Esophagus (tissue), 2 donors: ENCODE results near the gene DDX10. TPM values are rescaled to one million over a fixed set of nuclear protein-coding genes. Genes with fewer than 3 reads are reported as not detected.
A peak's percentile ranks its signal among the peaks of the same experiment; 100 is the strongest.
"Not testable (repeated sequence)": the region's sequence is repeated elsewhere in the genome, so short reads cannot be mapped to it uniquely, and the experiment has no call there.

Experiments used
- H3K27ac ChIP-seq, 2 donors: one replicate each; pipeline ENCODE4 v1.5.1; 2013; ENCODE audit warnings: low read depth in 2 of 2, mild to moderate bottlenecking in 2 of 2, inconsistent platforms in 1 of 2, low read length in 1 of 2, moderate library complexity in 1 of 2
- H3K27me3 ChIP-seq, 2 donors: one replicate each; pipeline ENCODE4 v1.6.1; 2013; ENCODE audit warnings: low read length in 2 of 2, control low read depth in 1 of 2, mild to moderate bottlenecking in 1 of 2; ENCODE audit not compliant: insufficient read depth in 2 of 2, control insufficient read depth in 1 of 2
- H3K36me3 ChIP-seq, 2 donors: one replicate each; pipeline ENCODE4 v1.6.1; 2013; ENCODE audit warnings: low read length in 1 of 2; ENCODE audit not compliant: control insufficient read depth in 2 of 2, insufficient read depth in 2 of 2
- H3K4me1 ChIP-seq, 2 donors: one replicate each; pipeline ENCODE4 v1.6.1; 2013; ENCODE audit warnings: low read length in 1 of 2; ENCODE audit not compliant: control insufficient read depth in 2 of 2, insufficient read depth in 2 of 2
- H3K4me3 ChIP-seq, 2 donors: one replicate each; pipeline ENCODE4 v1.5.1; 2013; ENCODE audit warnings: low read length in 2 of 2, mild to moderate bottlenecking in 2 of 2, low read depth in 1 of 2, moderate library complexity in 1 of 2
- H3K9me3 ChIP-seq, 2 donors: one replicate each; pipeline ENCODE4 v1.6.1; 2013; ENCODE audit warnings: mild to moderate bottlenecking in 2 of 2, low read depth in 1 of 2, low read length in 1 of 2, moderate library complexity in 1 of 2; ENCODE audit not compliant: control insufficient read depth in 2 of 2, insufficient read depth in 1 of 2
- WGBS, 2 donors: extraction: QIAGEN DNeasy Blood & Tissue Kit; methylation state at CpG; one replicate each; pipeline ENCODE4 v1.1.7; 2013; 5-methylcytosine and 5-hydroxymethylcytosine counted together
- polyA plus RNA-seq, 2 donors: library from polyadenylated mRNA; stranded (reverse); fragments of 200-250 nt; gene quantifications; one replicate each; pipeline ENCODE4 v1.2.3, GENCODE V29; 2013
- donor health status: healthy with polysubstance abuse.
- donor health status: Bipolar disorder and iron deficiency.

Gene DDX10
- polyA plus RNA-seq, 2 donors, result 11.8 to 12.9 TPM

GRCh38 chr11:108779147-108779546 is 114.3 kb downstream of the DDX10 start:
- H3K27me3 ChIP-seq, H3K36me3 ChIP-seq, H3K9me3 ChIP-seq, H3K27ac ChIP-seq, H3K4me1 ChIP-seq, H3K4me3 ChIP-seq: not testable (repeated sequence)
- WGBS, 2 donors, result 78 to 87% methylated on average over 4 of the region's 4 CpGs

GRCh38 chr11:108780119-108780518 is 115.2 kb downstream of the DDX10 start:
- Histone ChIP-seq H3K27ac (no peak overlapping the region), H3K9me3 (no peaks in the 10 kb centered on the region), H3K27me3 (no peaks in the 10 kb centered on the region), H3K36me3 (no peaks in the 10 kb centered on the region), H3K4me1 (no peaks in the 10 kb centered on the region), H3K4me3 (no peak overlapping the region)
- WGBS, 2 donors, result 69 to 70% methylated on average over 1 of the region's 1 CpG

DNA sequence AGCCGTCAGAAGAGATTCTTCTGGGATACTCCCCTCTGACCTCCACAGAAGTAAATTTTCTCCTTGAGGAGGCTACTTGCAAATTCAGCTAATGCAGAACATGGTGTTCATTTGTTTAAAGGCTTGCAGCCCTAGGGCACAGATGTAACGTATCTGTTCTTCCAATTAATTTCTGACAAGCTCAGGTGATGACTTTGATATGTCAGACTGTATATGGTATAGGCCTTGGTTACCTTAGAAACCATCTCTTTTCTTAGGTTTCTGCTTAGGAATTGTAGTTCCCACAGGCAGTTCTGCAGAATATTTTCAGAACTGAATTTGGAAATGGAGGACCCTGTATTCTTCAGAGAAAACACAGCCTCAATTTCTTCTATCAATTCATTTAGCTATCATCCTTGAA is 117.1 kb downstream of the DDX10 start:
- no peak overlapping the region for H3K4me3 ChIP-seq
- no peaks in the 10 kb centered on the region for H3K27me3 ChIP-seq
- H3K36me3 ChIP-seq, result no peaks in the 10 kb centered on the region
- H3K4me1 ChIP-seq, result no peaks in the 10 kb centered on the region
- H3K9me3 ChIP-seq, result no peaks in the 10 kb centered on the region
- H3K27ac ChIP-seq, result no peak overlapping the region
- WGBS, 2 donors, result 61 to 77% methylated on average over 2 of the region's 2 CpGs

DNA sequence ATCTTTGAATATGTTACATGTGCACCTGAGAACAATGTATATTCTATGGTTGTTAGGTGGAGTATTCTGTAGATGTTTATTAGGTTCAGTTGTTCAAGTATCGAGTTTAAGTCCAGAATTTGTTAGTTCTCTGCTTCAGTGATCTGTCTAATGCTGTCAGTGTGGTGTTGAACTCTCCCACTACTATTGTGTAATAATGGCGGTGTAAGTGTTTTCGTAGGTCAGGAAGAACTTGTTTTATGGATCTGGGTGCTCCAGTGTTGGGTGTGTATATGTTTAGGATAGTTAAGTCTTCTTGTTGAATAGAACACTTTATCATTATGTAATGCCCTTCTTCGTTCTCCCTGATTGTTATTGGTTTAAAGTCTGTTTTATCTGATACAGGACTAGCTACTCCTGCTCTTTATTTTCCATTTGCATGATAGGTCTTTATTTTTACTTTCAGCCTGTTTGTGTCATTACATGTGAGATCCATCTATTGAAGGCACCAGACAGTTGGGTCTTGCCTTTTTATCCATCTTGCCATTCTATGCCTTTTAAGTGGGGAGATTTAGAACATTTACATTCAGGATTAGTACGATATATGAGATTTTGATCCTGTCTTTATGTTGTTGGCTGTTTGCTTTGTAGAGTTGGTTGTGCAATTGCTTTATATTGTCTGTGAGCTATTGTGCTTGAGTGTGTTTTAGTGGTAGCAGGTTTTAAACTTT is 121.6 kb downstream of the DDX10 start:
- Histone ChIP-seq H3K36me3 (no peaks in the 10 kb centered on the region), H3K4me3 (peak overlapping the region in 1 of 2 donors; percentile 13), H3K27ac (peak overlapping the region in 1 of 2 donors; percentile 58), H3K4me1 (peaks cover 2 to 3% of the 10 kb centered on the region in 2 donors), H3K9me3 (no peaks in the 10 kb centered on the region), H3K27me3 (no peaks in the 10 kb centered on the region)
- WGBS, 2 donors, result 54 to 79% methylated on average over 5 of the region's 5 CpGs

GRCh38 chr11:108787105-108787504 is 122.2 kb downstream of the DDX10 start:
- Histone ChIP-seq H3K4me3 (peak overlapping the region in 1 of 2 donors; percentile 13), H3K4me1 (peaks cover 2 to 3% of the 10 kb centered on the region in 2 donors), H3K9me3 (no peaks in the 10 kb centered on the region), H3K27me3 (no peaks in the 10 kb centered on the region), H3K36me3 (no peaks in the 10 kb centered on the region), H3K27ac (peak overlapping the region in 1 of 2 donors; percentile 70)
- 78 to 89% methylated on average over 6 of the region's 6 CpGs for WGBS, 2 donors

DNA sequence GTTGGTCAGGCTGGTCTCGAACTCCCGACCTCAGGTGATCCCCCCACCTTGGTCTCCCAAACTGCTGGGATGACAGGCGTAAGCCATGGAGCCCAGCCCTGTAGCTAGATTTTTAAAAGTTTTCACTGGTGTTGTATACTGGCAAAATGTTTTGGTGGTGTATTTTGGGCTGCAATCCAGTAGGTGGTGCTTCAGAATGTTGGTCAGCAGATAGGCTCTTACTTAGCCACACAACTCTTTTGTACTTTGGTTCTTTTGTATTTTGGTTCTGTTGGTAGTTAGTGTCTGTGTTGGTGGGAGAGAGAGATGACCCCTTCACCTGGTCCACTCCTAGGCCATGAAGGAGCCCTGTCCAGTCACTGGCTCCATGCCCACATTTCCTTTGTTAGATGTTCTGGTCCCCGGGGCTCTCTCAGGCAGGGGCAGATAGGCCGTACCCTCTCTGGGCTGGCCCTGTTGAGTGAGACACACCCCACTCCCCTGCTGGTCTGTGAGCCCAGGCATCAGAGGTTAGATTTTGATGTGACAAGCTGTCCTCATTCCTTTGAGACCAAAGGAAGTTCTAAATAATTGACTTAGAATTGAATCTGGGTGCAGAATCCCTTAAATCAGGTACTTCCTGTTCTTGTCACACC is 123.8 kb downstream of the DDX10 start:
- WGBS, 2 donors, result 88 to 90% methylated on average over 5 of the region's 5 CpGs
- Histone ChIP-seq H3K9me3 (no peaks in the 10 kb centered on the region), H3K4me1 (peaks cover 2 to 3% of the 10 kb centered on the region in 2 donors), H3K4me3 (no peak overlapping the region), H3K36me3 (no peaks in the 10 kb centered on the region), H3K27me3 (no peaks in the 10 kb centered on the region), H3K27ac (peak overlapping the region in 1 of 2 donors; percentile 68)

GRCh38 chr11:108790501-108791299 is 125.8 kb downstream of the DDX10 start:
- 65 to 67% methylated on average over 5 of the region's 5 CpGs for WGBS, 2 donors
- no peaks in the 10 kb centered on the region for H3K27me3 ChIP-seq
- H3K36me3 ChIP-seq, result no peaks in the 10 kb centered on the region
- peaks cover 2 to 3% of the 10 kb centered on the region in 2 donors for H3K4me1 ChIP-seq
- no peak overlapping the region for H3K27ac ChIP-seq
- no peak overlapping the region for H3K4me3 ChIP-seq
- no peaks in the 10 kb centered on the region for H3K9me3 ChIP-seq

DNA sequence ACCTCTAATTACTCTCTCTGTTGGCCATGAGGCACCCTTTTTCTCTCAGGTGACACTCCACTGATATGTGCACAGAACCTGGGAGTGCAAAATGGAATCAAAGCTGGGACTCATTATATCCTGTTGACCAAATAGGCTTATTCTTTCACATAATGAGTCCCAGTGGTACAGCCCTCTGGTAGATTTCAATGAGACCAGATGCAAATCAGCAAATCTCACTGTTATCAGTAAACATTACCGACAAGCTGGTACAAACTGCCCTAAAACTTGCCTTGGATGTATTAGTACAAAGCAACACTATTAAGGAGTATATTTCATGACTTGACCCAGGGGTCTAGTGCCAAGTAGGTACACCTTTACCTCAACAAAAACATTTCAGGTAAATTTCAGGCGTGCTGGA is 128.3 kb downstream of the DDX10 start:
- Histone ChIP-seq H3K4me1 (peaks cover 2 to 3% of the 10 kb centered on the region in 2 donors), H3K4me3 (no peak overlapping the region), H3K27ac (no peak overlapping the region), H3K36me3 (no peaks in the 10 kb centered on the region), H3K27me3 (no peaks in the 10 kb centered on the region), H3K9me3 (no peaks in the 10 kb centered on the region)
- 86 to 91% methylated on average over 2 of the region's 2 CpGs for WGBS, 2 donors

GRCh38 chr11:108793611-108794010 is 128.7 kb downstream of the DDX10 start:
- no peak overlapping the region for H3K27ac ChIP-seq
- H3K9me3 ChIP-seq, result no peaks in the 10 kb centered on the region
- H3K27me3 ChIP-seq, result no peaks in the 10 kb centered on the region
- H3K36me3 ChIP-seq, result no peaks in the 10 kb centered on the region
- H3K4me3 ChIP-seq, result no peak overlapping the region
- WGBS, 2 donors, result 69 to 81% methylated on average over 2 of the region's 2 CpGs
- H3K4me1 ChIP-seq, result peaks cover 2 to 3% of the 10 kb centered on the region in 2 donors
